ENCODE measurements around the gene TSPO. TPM values are rescaled to one million over a fixed set of nuclear protein-coding genes. Genes with fewer than 3 reads are reported as not detected.

The TSPO gene
- total RNA-seq, 2 experiments from 2014 or later: 43.8 to 45.6 TPM

GRCh38 chr22:43188829-43189545 is 37.6 kb downstream of the TSPO start:
- Histone ChIP-seq H3K27ac (ENCODE audit: low read depth in 1 of 2, low read length in 2 of 2) (no peak overlapping the region), H3K36me3 (ENCODE audit: insufficient read depth, low read length) (no peaks in the 10 kb centered on the region), H3K9me3 (ENCODE audit: control insufficient read depth in 1 of 2, insufficient read depth in 1 of 2, low read length in 2 of 2) (no peaks in the 10 kb centered on the region), H3K4me3 (ENCODE audit: low read length) (no peak overlapping the region), H3K4me1 (ENCODE audit: insufficient read depth, low read length) (peaks cover 23% of the 10 kb centered on the region), H3K27me3 (ENCODE audit: control insufficient read depth in 1 of 2, insufficient read depth in 2 of 2, low read length in 2 of 2) (no peaks in the 10 kb centered on the region)
- H3K27ac Mint-ChIP-seq: peak overlapping the region; percentile 81
- intact Hi-C loops (cut with DNase I, micrococcal nuclease): loop anchor here (5.0 kb wide), 3 partner anchors 37 to 177 kb away; partner anchors contain the start of genes BIK (in 1 of the 2) and TSPO (in 1 of the 2)
- POLR2A ChIA-PET: no interaction called here
- peak overlapping the region; percentile 65 for H3K4me3 Mint-ChIP-seq
- no peaks in the 10 kb centered on the region for H3K36me3 Mint-ChIP-seq (ENCODE audit: low read depth)
- H3K27me3 Mint-ChIP-seq: no peaks in the 10 kb centered on the region
- H3K4me1 Mint-ChIP-seq (ENCODE audit: low read depth): peaks cover 25% of the 10 kb centered on the region
- H3K9me3 Mint-ChIP-seq: no peaks in the 10 kb centered on the region
- DNase-seq (no peak), ATAC-seq (ENCODE audit: poor library complexity) (no peak)
- TF ChIP-seq, protein P1, sequence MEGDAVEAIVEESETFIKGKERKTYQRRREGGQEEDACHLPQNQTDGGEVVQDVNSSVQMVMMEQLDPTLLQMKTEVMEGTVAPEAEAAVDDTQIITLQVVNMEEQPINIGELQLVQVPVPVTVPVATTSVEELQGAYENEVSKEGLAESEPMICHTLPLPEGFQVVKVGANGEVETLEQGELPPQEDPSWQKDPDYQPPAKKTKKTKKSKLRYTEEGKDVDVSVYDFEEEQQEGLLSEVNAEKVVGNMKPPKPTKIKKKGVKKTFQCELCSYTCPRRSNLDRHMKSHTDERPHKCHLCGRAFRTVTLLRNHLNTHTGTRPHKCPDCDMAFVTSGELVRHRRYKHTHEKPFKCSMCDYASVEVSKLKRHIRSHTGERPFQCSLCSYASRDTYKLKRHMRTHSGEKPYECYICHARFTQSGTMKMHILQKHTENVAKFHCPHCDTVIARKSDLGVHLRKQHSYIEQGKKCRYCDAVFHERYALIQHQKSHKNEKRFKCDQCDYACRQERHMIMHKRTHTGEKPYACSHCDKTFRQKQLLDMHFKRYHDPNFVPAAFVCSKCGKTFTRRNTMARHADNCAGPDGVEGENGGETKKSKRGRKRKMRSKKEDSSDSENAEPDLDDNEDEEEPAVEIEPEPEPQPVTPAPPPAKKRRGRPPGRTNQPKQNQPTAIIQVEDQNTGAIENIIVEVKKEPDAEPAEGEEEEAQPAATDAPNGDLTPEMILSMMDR (IDR thresholded peaks at IDR 0.05): no peak
- CTCF ChIA-PET: no interaction called here

DNA sequence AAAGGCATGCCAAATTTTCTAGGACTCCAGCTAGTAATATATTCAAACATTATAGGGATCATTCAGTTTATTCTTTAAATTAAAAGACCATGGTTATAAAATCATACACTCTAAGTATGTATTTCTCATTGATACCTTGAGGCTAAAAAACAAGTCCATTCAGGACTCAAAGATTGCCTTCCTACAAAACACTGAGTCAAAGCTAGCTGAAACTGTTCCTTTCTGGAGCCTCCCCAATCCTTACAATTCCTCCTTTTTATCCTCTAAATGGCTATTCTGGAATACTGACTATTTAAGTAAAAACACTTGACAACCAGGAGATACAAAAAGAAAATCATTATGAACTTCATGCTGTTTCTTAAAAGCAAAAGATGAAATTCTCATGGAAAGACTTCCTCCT is 40.5 kb downstream of the TSPO start:
- CTCF ChIA-PET: no interaction called here
- Mint-ChIP-seq H3K36me3 (ENCODE audit: low read depth) (no peaks in the 10 kb centered on the region), H3K27ac (no peak overlapping the region), H3K27me3 (no peaks in the 10 kb centered on the region), H3K4me1 (ENCODE audit: low read depth) (peaks cover 8% of the 10 kb centered on the region), H3K9me3 (no peaks in the 10 kb centered on the region), H3K4me3 (no peak overlapping the region)
- intact Hi-C loops (cut with DNase I, micrococcal nuclease): no loop called here
- Histone ChIP-seq H3K27ac (ENCODE audit: low read depth in 1 of 2, low read length in 2 of 2) (no peak overlapping the region), H3K9me3 (ENCODE audit: control insufficient read depth in 1 of 2, insufficient read depth in 1 of 2, low read length in 2 of 2) (no peaks in the 10 kb centered on the region), H3K27me3 (ENCODE audit: control insufficient read depth in 1 of 2, insufficient read depth in 2 of 2, low read length in 2 of 2) (no peaks in the 10 kb centered on the region), H3K4me3 (ENCODE audit: low read length) (no peak overlapping the region), H3K36me3 (ENCODE audit: insufficient read depth, low read length) (no peaks in the 10 kb centered on the region), H3K4me1 (ENCODE audit: insufficient read depth, low read length) (peaks cover 9% of the 10 kb centered on the region)
- TF ChIP-seq, protein P1 (IDR thresholded peaks at IDR 0.05): no peak
- ATAC-seq (ENCODE audit: poor library complexity): no peak
- POLR2A ChIA-PET: no interaction called here
- DNase-seq: no peak

- Histone ChIP-seq H3K36me3 (ENCODE audit: insufficient read depth, low read length) (no peaks in the 10 kb centered on the region), H3K9me3 (ENCODE audit: control insufficient read depth in 1 of 2, insufficient read depth in 1 of 2, low read length in 2 of 2) (no peaks in the 10 kb centered on the region), H3K4me3 (ENCODE audit: low read length) (no peak overlapping the region), H3K27ac (ENCODE audit: low read depth in 1 of 2, low read length in 2 of 2) (no peak overlapping the region), H3K27me3 (ENCODE audit: control insufficient read depth in 1 of 2, insufficient read depth in 2 of 2, low read length in 2 of 2) (no peaks in the 10 kb centered on the region), H3K4me1 (ENCODE audit: insufficient read depth, low read length) (no peaks in the 10 kb centered on the region)
- intact Hi-C loops (cut with DNase I, micrococcal nuclease): no loop called here
- ChIA-PET POLR2A (no interaction called here), CTCF (no interaction called here)
- no peaks in the 10 kb centered on the region for H3K9me3 Mint-ChIP-seq
- no peaks in the 10 kb centered on the region for H3K36me3 Mint-ChIP-seq (ENCODE audit: low read depth)
- H3K4me3 Mint-ChIP-seq: no peak overlapping the region
- H3K4me1 Mint-ChIP-seq (ENCODE audit: low read depth): no peaks in the 10 kb centered on the region
- DNase-seq (no peak), ATAC-seq (ENCODE audit: poor library complexity) (no peak)
- H3K27me3 Mint-ChIP-seq: no peaks in the 10 kb centered on the region
- TF ChIP-seq, protein P1 (IDR thresholded peaks at IDR 0.05): no peak
- no peak overlapping the region for H3K27ac Mint-ChIP-seq
Observed at GRCh38 chr22:43197271-43197941, 46.0 kb downstream of the TSPO start.

Measured in CD4-positive, alpha-beta T cell (primary cell).